DOHH2 (cell line): ENCODE results near the gene C3orf18.

Experiments
- CTCF ChIP-seq: fragments of 200-600 bp; sonication (generic); IDR thresholded peaks from one replicate; pipeline ENCODE4 v1.5.1; 2014; ENCODE audit warnings: antibody characterized with exemption, mild to moderate bottlenecking, low read depth, low read length; ENCODE audit not compliant: poor library complexity, severe bottlenecking
- EZH2phosphoT487 ChIP-seq: fragments of 200-600 bp; sonication (generic); IDR thresholded peaks from 2 replicates; pipeline ENCODE4 v1.6.1; 2017; ENCODE audit warnings: borderline replicate concordance, mild to moderate bottlenecking, antibody characterized with exemption, low read length, moderate library complexity, mixed read lengths

GRCh38 chr3:50604628-50605588 is 37.4 kb upstream of the C3orf18 start:
- TF ChIP-seq CTCF (no peak), EZH2phosphoT487 (no peak)
